HFF-Myc (cell line): ENCODE data around the gene KCNC2.

ENCODE experiments used
- DNase-seq: peaks from one replicate; pipeline ENCODE4 v3.0.0-alpha.2; 2011; ENCODE audit warnings: low read depth; ENCODE audit errors: extremely low read depth
- H3K4me3 ChIP-seq: replicated peaks from 2 replicates; pipeline ENCODE4 v1.5.1; 2011; ENCODE audit warnings: low read depth, mild to moderate bottlenecking, control low read depth, low read length
- CTCF ChIP-seq: IDR thresholded peaks from 2 replicates; pipeline ENCODE4 v1.5.1; 2012; ENCODE audit warnings: mild to moderate bottlenecking, low read depth, low read length, control low read depth; ENCODE audit errors: missing control alignments

Gene KCNC2

GRCh38 chr12:75120311-75120711, 89.3 kb downstream of the KCNC2 start:
- no peak overlapping the region for H3K4me3 ChIP-seq
- DNase-seq = no peak
- no peak for TF ChIP-seq CTCF

GRCh38 chr12:75116646-75117198, 92.9 kb downstream of the KCNC2 start:
- H3K4me3 ChIP-seq = no peak overlapping the region
- TF ChIP-seq CTCF = no peak
- no peak for DNase-seq

- H3K4me3 ChIP-seq = no peak overlapping the region
- no peak for DNase-seq
- TF ChIP-seq CTCF = no peak
Observed at GRCh38 chr12:75115748-75116147, 93.9 kb downstream of the KCNC2 start.

GRCh38 chr12:75103822-75104221, 105.8 kb downstream of the KCNC2 start:
- H3K4me3 ChIP-seq = no peak overlapping the region
- DNase-seq = no peak
- no peak for TF ChIP-seq CTCF

GRCh38 chr12:75101781-75102180, 107.9 kb downstream of the KCNC2 start:
- no peak for TF ChIP-seq CTCF
- no peak overlapping the region for H3K4me3 ChIP-seq
- DNase-seq = no peak

- no peak for TF ChIP-seq CTCF
- no peak overlapping the region for H3K4me3 ChIP-seq
- DNase-seq = no peak
Observed at GRCh38 chr12:75099210-75099609, 110.4 kb downstream of the KCNC2 start.

- H3K4me3 ChIP-seq = no peak overlapping the region
- no peak for DNase-seq
- TF ChIP-seq CTCF = no peak
Observed at GRCh38 chr12:75097003-75097402, 112.6 kb downstream of the KCNC2 start.
